RWPE2 (cell line): ENCODE data around the gene PRLHR.

ENCODE experiments used
- ATAC-seq: fragments of 200-7000 bp; cut with Tn5 transposase; 3 replicates; pipeline ENCODE4 v1.9.1; 2021; ENCODE audit warnings: low read depth
- DNase-seq: peaks from one replicate; pipeline ENCODE4 v3.0.0-alpha.2; 2020; ENCODE audit warnings: low spot score
- H3K27ac ChIP-seq: fragments of 450-650 bp; 2 replicates; pipeline ENCODE4 v1.5.1; 2017; ENCODE audit warnings: mild to moderate bottlenecking; ENCODE audit not compliant: poor library complexity, severe bottlenecking
- H3K27me3 ChIP-seq: fragments of 250-450 bp; sonication (Bioruptor Pico); 2 replicates; pipeline ENCODE4 v1.5.1; 2021; ENCODE audit warnings: mild to moderate bottlenecking, moderate library complexity; ENCODE audit not compliant: insufficient read depth, poor library complexity, severe bottlenecking
- H3K36me3 ChIP-seq: fragments of 250-450 bp; sonication (Bioruptor Pico); 2 replicates; pipeline ENCODE4 v1.5.1; 2020; ENCODE audit warnings: low read depth, mild to moderate bottlenecking, moderate library complexity
- H3K4me1 ChIP-seq: fragments of 250-450 bp; sonication (Bioruptor Pico); 2 replicates; pipeline ENCODE4 v1.5.1; 2021; ENCODE audit warnings: mild to moderate bottlenecking, moderate library complexity; ENCODE audit not compliant: insufficient read depth, poor library complexity, severe bottlenecking
- H3K4me3 ChIP-seq: fragments of 250-450 bp; sonication (Bioruptor Pico); 2 replicates; pipeline ENCODE4 v1.5.1; 2021; ENCODE audit warnings: mild to moderate bottlenecking, moderate library complexity; ENCODE audit not compliant: severe bottlenecking
- H3K9me3 ChIP-seq: fragments of 250-450 bp; sonication (Bioruptor Pico); 2 replicates; pipeline ENCODE4 v1.5.1; 2021; ENCODE audit warnings: mild to moderate bottlenecking, moderate library complexity; ENCODE audit not compliant: severe bottlenecking
- TF ChIP-seq, protein P1 (sequence below): fragments of 450-650 bp; IDR thresholded peaks from one replicate; pipeline ENCODE4 v1.5.1; 2017; ENCODE audit warnings: mild to moderate bottlenecking, moderate library complexity; ENCODE audit not compliant: poor library complexity, severe bottlenecking

Gene PRLHR

DNA sequence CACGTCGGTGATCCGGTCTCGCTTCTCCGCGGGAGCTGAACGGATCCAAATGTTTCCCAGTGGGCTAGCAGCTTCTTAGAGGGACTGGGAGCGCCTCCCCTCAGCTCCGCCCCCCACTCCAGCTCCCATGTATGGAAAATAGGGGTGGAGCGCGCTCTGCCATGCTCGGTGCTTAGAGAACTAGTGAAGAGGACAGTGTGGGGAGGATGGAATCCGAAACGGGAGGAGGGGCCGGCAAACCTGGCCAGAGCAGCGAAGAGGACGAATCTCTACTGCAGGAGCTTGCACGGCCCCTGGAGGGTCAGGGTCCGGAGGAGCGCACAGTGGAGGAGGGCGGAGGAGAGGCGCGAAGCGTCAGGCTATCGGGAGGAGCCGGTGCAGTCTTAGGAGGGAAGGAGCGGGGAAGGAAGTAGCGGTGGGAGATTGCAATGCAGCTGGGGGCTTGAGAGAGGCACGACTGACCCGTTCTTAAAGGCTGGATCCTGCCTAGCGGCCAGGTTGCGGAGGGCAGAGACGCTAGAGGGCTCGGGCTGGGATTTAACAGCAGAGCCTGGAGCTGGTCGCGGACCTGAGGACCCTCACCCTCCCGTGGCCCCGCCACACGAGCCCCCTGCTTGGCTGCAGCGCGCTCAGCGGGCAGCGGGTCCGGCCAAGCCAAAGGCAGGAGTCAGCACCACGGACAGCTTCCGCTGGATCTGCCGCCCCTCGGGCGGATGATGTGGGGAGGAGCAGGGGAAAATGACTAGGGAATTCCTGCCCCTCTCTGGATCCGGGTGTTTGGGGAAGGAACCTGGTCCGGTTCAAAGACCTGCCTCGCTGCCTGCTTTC lies at the start of gene PRLHR:
Gene PRLHR (minus strand): TSS at position 51 of the 828 bp plus-strand sequence. CDS start 404 bp downstream, outside the sequence.
- no peaks in the 10 kb centered on the region for H3K36me3 ChIP-seq
- H3K27me3 ChIP-seq, result peaks cover 59% of the 10 kb centered on the region
- TF ChIP-seq, protein P1, sequence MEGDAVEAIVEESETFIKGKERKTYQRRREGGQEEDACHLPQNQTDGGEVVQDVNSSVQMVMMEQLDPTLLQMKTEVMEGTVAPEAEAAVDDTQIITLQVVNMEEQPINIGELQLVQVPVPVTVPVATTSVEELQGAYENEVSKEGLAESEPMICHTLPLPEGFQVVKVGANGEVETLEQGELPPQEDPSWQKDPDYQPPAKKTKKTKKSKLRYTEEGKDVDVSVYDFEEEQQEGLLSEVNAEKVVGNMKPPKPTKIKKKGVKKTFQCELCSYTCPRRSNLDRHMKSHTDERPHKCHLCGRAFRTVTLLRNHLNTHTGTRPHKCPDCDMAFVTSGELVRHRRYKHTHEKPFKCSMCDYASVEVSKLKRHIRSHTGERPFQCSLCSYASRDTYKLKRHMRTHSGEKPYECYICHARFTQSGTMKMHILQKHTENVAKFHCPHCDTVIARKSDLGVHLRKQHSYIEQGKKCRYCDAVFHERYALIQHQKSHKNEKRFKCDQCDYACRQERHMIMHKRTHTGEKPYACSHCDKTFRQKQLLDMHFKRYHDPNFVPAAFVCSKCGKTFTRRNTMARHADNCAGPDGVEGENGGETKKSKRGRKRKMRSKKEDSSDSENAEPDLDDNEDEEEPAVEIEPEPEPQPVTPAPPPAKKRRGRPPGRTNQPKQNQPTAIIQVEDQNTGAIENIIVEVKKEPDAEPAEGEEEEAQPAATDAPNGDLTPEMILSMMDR, result no peak
- ATAC-seq, result 0 out of 3 replicates have a peak, but pooled peaks have one; percentile 40
- no peak within 1 kb of the TSS for H3K4me3 ChIP-seq
- no peak within 1 kb of the TSS for H3K27ac ChIP-seq
- DNase-seq, result no peak
- H3K9me3 ChIP-seq, result no peaks in the 10 kb centered on the region
- H3K4me1 ChIP-seq, result no peaks in the 10 kb centered on the region

DNA sequence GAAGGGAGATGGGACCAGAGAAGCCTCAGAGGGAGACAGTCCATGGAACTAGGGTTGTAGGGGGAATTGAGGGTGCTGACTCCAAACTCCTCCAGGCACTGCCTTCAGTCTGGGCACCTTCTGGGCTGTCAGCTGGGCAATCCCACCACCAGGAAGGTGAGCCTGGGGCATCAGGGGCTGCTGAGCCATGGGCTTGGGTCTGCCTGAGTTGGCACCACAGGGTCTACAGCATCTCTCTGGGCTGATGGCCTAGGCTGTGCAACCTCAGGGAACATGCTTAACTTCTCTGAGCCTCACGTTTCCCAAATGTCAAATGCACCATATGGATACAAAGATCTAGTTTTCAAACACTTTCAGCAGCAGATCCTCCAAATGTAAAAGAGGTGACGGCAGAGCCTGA lies 46.8 kb upstream of the PRLHR start:
- Histone ChIP-seq H3K4me3 (no peak overlapping the region), H3K9me3 (no peaks in the 10 kb centered on the region), H3K4me1 (no peaks in the 10 kb centered on the region), H3K27me3 (peaks cover 3% of the 10 kb centered on the region), H3K27ac (no peak overlapping the region), H3K36me3 (no peaks in the 10 kb centered on the region)
- TF ChIP-seq, protein P1, result no peak
- no peak for DNase-seq
- no peak for ATAC-seq

DNA sequence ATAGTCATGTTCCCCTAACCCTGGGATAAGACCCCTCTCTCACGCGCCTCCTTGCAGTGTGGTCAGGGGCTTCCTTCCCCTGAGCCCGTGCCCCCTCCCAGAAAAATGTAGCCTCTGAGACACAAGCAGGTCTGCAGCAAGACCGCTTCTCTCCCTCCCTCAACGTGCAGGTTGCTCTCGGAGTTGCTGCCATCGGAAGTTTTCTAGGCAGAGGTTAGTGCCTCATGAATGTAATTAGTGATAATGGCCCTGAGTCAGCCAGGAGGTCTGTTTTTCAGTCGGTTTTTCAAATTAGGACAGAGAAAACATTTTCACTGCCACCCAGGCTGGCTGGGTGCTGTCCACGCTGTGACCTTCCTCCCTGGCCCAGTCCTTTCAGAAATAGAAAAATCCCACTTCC lies 43.2 kb upstream of the PRLHR start:
- ATAC-seq, result no peak
- TF ChIP-seq, protein P1, result no peak

DNA sequence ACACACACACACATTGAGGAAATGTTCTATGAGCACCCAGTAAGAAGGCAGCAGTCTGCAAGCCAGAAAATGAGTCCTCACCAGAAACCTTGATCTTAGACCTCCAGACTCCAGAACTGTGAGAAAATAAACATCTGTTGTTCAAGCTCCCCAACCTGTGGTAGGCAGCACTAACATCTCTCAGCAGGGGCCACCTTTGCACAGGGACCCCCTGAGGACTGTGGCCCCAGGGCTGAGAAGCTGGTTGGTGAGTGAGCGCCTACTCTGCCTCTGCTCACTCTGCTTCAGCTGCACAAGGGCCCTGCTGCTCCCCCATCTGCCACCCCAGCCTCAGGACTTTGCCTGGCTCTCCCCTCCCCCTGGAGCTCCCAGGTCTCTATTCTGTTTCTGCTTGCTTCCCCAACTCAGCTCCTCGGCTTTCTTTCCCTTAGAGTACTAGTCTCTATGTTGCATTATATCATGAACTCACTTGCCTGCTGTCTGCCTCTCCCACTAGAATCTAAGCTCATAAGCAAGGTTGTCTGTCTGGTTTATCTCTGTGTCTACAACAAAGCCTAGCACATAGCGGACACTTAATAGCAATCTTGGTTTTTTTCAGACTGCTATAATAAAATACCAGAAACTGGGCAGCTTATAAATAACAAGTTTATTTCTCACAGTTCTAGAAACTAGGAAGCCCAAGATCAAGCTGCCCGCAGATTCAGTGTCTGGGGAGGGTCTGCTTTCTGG lies 40.4 kb upstream of the PRLHR start:
- H3K9me3 ChIP-seq, result no peaks in the 10 kb centered on the region
- DNase-seq (no peak), ATAC-seq (no peak)
- TF ChIP-seq, protein P1, result no peak
- no peaks in the 10 kb centered on the region for H3K4me1 ChIP-seq
- H3K27ac ChIP-seq, result no peak overlapping the region
- H3K4me3 ChIP-seq, result no peak overlapping the region
- no peaks in the 10 kb centered on the region for H3K27me3 ChIP-seq
- H3K36me3 ChIP-seq, result no peaks in the 10 kb centered on the region

More for the DNA sequence above, 43.2 kb upstream of the PRLHR start:
- Histone ChIP-seq H3K4me1 (no peaks in the 10 kb centered on the region), H3K36me3 (no peaks in the 10 kb centered on the region), H3K27me3 (no peaks in the 10 kb centered on the region), H3K27ac (no peak overlapping the region), H3K4me3 (no peak overlapping the region), H3K9me3 (no peaks in the 10 kb centered on the region)
- no peak for DNase-seq
